ENCODE results near the gene RNF8. TPM values are rescaled to one million over a fixed set of nuclear protein-coding genes. Genes with fewer than 3 reads are reported as not detected.

The RNF8 gene
- total and polyA plus RNA-seq, 9 of the 15 experiments (the other 6 are each of a cell fraction or from before 2014, with no cell fraction given) = 10.6 to 47.0 (median 37.5) TPM

GRCh38 chr6:37426945-37427510 is 73.2 kb downstream of the RNF8 start (continued):
- TF ChIP-seq MLLT1 (IDR thresholded peaks at IDR 0.05) (0 out of 4 replicates have a peak, but pooled peaks of 1 of the 2 experiments have one; percentile 11), ILF3 (IDR thresholded peaks at IDR 0.05; ENCODE audit: borderline replicate concordance) (no peak), SMAD3 (CRISPR knock-in tag; conservative IDR thresholded peaks at IDR 0.05) (0 out of 2 replicates have a peak, but pooled peaks have one; percentile 22), SREBF1 (IDR thresholded peaks at IDR 0.05; ENCODE audit: borderline replicate concordance, low read depth, low read length) (no peak), SRSF9 (IDR thresholded peaks at IDR 0.05; ENCODE audit: borderline replicate concordance, low read depth, low read length) (no peak), NFRKB (IDR thresholded peaks at IDR 0.05; ENCODE audit: low read depth) (peak; percentile 89), KLF16 (IDR thresholded peaks at IDR 0.05) (no peak), DNMT1 (IDR thresholded peaks at IDR 0.05) (no peak), POLR2AphosphoS5 (IDR thresholded peaks at IDR 0.05; ENCODE audit: control insufficient read depth, insufficient read depth, low read depth, low read length) (0 out of 2 replicates have a peak, but pooled peaks have one; percentile 28), CREB1 (IDR thresholded peaks at IDR 0.05) (no peak), CREB1 (CRISPR knock-in tag; IDR thresholded peaks at IDR 0.05) (no peak), ZNF316 (IDR thresholded peaks at IDR 0.05) (no peak), IFI16 (CRISPR knock-in tag; IDR thresholded peaks at IDR 0.05) (no peak), BCL6 (CRISPR knock-in tag; IDR thresholded peaks at IDR 0.05) (0 out of 2 replicates have a peak, but pooled peaks have one; percentile 13), ETS2 (tag; IDR thresholded peaks at IDR 0.05; ENCODE audit: borderline replicate concordance, poor library complexity, severe bottlenecking) (no peak), ZNF583 (CRISPR knock-in tag; IDR thresholded peaks at IDR 0.05) (peak; percentile 81; the same call in 1 of the 2 replicates), HINFP (tag; conservative IDR thresholded peaks at IDR 0.05; ENCODE audit: low read depth) (0 out of 2 replicates have a peak, but pooled peaks have one; percentile 18), ZBTB1 (CRISPR knock-in tag; IDR thresholded peaks at IDR 0.05; ENCODE audit: borderline replicate concordance, low read depth) (no peak), L3MBTL2 (IDR thresholded peaks at IDR 0.05) (peak; percentile 84), SMAD2 (IDR thresholded peaks at IDR 0.05; ENCODE audit: low read depth, low read length) (no peak), ZNF280B (CRISPR knock-in tag; IDR thresholded peaks at IDR 0.05) (no peak), HOXB6 (CRISPR knock-in tag; IDR thresholded peaks at IDR 0.05; ENCODE audit: borderline replicate concordance) (no peak), ZNF124 (CRISPR knock-in tag; IDR thresholded peaks at IDR 0.05) (no peak), PYGO2 (tag; IDR thresholded peaks at IDR 0.05) (peak; percentile 63; the same call in 1 of the 2 replicates), ZNF644 (tag; IDR thresholded peaks at IDR 0.05; ENCODE audit: low read depth) (peak; percentile 88)
